Measurements from ENCODE around the gene SLC39A10. TPM values are rescaled to one million over a fixed set of nuclear protein-coding genes. Genes with fewer than 3 reads are reported as not detected.

SLC39A10 gene
- total and polyA plus RNA-seq, 9 of the 15 experiments (the other 6 are each of a cell fraction or from before 2014, with no cell fraction given), result 12.5 to 40.1 (median 23.1) TPM

DNA sequence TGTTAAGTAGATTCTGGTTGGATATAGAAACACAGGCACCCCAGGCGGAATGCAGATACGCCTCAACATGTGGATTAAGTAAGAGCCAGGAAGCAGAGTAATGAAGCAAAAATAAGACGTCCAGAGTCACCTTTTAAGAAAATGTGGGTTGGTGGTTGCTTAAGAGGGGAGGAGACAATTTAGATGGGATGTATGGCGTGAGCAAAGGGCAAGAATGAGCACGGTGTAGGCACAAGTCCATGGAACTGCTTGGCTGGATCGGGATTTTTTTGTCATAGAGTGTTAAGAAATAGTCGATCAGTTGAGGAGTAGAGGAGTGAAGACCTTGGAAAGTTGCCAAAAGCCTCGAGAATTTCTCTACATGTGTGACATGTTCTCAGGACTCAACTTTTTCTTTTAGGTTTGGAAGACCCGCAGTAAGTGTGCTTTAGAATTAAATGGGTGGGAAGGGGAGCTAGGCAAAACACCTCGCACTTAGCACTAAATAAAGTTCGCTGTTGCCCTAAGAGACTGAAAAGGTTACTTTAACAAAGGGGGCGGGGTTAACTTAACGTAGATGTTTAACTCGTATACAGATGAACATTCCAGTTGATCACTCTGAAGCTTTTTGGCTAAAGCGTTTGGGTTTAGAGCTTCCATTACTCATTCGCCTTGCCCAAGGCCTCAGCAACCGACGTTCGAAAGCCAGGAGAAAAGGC, 716 bp upstream of the SLC39A10 start (continued):
- TF ChIP-seq KHSRP (IDR thresholded peaks at IDR 0.05) (no peak), NRF1 (conservative IDR thresholded peaks at IDR 0.05 in 1 of 2, IDR thresholded peaks at IDR 0.05 in 1 of 2) (no peak), GABPB2 (CRISPR knock-in tag; conservative IDR thresholded peaks at IDR 0.05) (no peak), DPF2 (IDR thresholded peaks at IDR 0.05) (no peak; the same call in 1 of the 2 replicates), ZFP36 (IDR thresholded peaks at IDR 0.05; ENCODE audit: low read depth, low read length, partially characterized antibody) (no peak), MTF1 (CRISPR knock-in tag; IDR thresholded peaks at IDR 0.05; ENCODE audit: borderline replicate concordance) (no peak), ZNF586 (CRISPR knock-in tag; conservative IDR thresholded peaks at IDR 0.05) (no peak)
- TF ChIP-seq, protein P1, sequence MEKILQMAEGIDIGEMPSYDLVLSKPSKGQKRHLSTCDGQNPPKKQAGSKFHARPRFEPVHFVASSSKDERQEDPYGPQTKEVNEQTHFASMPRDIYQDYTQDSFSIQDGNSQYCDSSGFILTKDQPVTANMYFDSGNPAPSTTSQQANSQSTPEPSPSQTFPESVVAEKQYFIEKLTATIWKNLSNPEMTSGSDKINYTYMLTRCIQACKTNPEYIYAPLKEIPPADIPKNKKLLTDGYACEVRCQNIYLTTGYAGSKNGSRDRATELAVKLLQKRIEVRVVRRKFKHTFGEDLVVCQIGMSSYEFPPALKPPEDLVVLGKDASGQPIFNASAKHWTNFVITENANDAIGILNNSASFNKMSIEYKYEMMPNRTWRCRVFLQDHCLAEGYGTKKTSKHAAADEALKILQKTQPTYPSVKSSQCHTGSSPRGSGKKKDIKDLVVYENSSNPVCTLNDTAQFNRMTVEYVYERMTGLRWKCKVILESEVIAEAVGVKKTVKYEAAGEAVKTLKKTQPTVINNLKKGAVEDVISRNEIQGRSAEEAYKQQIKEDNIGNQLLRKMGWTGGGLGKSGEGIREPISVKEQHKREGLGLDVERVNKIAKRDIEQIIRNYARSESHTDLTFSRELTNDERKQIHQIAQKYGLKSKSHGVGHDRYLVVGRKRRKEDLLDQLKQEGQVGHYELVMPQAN (IDR thresholded peaks at IDR 0.05; ENCODE audit: borderline replicate concordance), result no peak
- TF ChIP-seq, protein P2, sequence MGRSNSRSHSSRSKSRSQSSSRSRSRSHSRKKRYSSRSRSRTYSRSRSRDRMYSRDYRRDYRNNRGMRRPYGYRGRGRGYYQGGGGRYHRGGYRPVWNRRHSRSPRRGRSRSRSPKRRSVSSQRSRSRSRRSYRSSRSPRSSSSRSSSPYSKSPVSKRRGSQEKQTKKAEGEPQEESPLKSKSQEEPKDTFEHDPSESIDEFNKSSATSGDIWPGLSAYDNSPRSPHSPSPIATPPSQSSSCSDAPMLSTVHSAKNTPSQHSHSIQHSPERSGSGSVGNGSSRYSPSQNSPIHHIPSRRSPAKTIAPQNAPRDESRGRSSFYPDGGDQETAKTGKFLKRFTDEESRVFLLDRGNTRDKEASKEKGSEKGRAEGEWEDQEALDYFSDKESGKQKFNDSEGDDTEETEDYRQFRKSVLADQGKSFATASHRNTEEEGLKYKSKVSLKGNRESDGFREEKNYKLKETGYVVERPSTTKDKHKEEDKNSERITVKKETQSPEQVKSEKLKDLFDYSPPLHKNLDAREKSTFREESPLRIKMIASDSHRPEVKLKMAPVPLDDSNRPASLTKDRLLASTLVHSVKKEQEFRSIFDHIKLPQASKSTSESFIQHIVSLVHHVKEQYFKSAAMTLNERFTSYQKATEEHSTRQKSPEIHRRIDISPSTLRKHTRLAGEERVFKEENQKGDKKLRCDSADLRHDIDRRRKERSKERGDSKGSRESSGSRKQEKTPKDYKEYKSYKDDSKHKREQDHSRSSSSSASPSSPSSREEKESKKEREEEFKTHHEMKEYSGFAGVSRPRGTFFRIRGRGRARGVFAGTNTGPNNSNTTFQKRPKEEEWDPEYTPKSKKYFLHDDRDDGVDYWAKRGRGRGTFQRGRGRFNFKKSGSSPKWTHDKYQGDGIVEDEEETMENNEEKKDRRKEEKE (IDR thresholded peaks at IDR 0.05; ENCODE audit: borderline replicate concordance in 1 of 2, control insufficient read depth in 1 of 2, low read depth in 2 of 2, low read length in 1 of 2), result no peak
- TF ChIP-seq, protein P3, sequence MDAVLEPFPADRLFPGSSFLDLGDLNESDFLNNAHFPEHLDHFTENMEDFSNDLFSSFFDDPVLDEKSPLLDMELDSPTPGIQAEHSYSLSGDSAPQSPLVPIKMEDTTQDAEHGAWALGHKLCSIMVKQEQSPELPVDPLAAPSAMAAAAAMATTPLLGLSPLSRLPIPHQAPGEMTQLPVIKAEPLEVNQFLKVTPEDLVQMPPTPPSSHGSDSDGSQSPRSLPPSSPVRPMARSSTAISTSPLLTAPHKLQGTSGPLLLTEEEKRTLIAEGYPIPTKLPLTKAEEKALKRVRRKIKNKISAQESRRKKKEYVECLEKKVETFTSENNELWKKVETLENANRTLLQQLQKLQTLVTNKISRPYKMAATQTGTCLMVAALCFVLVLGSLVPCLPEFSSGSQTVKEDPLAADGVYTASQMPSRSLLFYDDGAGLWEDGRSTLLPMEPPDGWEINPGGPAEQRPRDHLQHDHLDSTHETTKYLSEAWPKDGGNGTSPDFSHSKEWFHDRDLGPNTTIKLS (IDR thresholded peaks at IDR 0.05; ENCODE audit: borderline replicate concordance, low read depth), result no peak
- TF ChIP-seq, protein P4, sequence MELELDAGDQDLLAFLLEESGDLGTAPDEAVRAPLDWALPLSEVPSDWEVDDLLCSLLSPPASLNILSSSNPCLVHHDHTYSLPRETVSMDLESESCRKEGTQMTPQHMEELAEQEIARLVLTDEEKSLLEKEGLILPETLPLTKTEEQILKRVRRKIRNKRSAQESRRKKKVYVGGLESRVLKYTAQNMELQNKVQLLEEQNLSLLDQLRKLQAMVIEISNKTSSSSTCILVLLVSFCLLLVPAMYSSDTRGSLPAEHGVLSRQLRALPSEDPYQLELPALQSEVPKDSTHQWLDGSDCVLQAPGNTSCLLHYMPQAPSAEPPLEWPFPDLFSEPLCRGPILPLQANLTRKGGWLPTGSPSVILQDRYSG (tag; conservative IDR thresholded peaks at IDR 0.05; ENCODE audit: low read depth), result no peak
- TF ChIP-seq, protein P5, sequence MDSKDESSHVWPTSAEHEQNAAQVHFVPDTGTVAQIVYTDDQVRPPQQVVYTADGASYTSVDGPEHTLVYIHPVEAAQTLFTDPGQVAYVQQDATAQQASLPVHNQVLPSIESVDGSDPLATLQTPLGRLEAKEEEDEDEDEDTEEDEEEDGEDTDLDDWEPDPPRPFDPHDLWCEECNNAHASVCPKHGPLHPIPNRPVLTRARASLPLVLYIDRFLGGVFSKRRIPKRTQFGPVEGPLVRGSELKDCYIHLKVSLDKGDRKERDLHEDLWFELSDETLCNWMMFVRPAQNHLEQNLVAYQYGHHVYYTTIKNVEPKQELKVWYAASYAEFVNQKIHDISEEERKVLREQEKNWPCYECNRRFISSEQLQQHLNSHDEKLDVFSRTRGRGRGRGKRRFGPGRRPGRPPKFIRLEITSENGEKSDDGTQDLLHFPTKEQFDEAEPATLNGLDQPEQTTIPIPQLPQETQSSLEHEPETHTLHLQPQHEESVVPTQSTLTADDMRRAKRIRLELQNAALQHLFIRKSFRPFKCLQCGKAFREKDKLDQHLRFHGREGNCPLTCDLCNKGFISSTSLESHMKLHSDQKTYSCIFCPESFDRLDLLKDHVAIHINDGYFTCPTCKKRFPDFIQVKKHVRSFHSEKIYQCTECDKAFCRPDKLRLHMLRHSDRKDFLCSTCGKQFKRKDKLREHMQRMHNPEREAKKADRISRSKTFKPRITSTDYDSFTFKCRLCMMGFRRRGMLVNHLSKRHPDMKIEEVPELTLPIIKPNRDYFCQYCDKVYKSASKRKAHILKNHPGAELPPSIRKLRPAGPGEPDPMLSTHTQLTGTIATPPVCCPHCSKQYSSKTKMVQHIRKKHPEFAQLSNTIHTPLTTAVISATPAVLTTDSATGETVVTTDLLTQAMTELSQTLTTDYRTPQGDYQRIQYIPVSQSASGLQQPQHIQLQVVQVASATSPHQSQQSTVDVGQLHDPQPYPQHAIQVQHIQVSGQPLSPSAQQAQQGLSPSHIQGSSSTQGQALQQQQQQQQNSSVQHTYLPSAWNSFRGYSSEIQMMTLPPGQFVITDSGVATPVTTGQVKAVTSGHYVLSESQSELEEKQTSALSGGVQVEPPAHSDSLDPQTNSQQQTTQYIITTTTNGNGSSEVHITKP (IDR thresholded peaks at IDR 0.05; ENCODE audit: partially characterized antibody), result no peak
- TF ChIP-seq, protein P6, sequence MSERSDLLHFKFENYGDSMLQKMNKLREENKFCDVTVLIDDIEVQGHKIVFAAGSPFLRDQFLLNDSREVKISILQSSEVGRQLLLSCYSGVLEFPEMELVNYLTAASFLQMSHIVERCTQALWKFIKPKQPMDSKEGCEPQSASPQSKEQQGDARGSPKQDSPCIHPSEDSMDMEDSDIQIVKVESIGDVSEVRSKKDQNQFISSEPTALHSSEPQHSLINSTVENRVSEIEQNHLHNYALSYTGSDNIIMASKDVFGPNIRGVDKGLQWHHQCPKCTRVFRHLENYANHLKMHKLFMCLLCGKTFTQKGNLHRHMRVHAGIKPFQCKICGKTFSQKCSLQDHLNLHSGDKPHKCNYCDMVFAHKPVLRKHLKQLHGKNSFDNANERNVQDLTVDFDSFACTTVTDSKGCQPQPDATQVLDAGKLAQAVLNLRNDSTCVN (CRISPR knock-in tag; IDR thresholded peaks at IDR 0.05), result no peak

Data from K562 (cell line).